ENCODE data around the gene SPIN2B. TPM values are rescaled to one million over a fixed set of nuclear protein-coding genes. Genes with fewer than 3 reads are reported as not detected.
A peak's percentile ranks its signal among the peaks of the same experiment; 100 is the strongest.
"Not testable (repeated sequence)": the region's sequence is repeated elsewhere in the genome, so short reads cannot be mapped to it uniquely, and the experiment has no call there.

The SPIN2B gene
- total RNA-seq, 2 donors from 2014 or later = 12.0 to 16.4 TPM

GRCh38 chrX:57138674-57139073, 17.3 kb upstream of the SPIN2B start:
- Mint-ChIP-seq H3K4me1 (no peaks in the 10 kb centered on the region), H3K9me3 (peaks cover 60% of the 10 kb centered on the region), H3K4me3 (no peak overlapping the region), H3K36me3 (ENCODE audit: low read depth) (peaks cover 2% of the 10 kb centered on the region), H3K27me3 (ENCODE audit: insufficient read depth) (no peaks in the 10 kb centered on the region), H3K27ac (no peak overlapping the region)
- no peak for DNase-seq
- no peak overlapping the region for H3K9ac ChIP-seq (ENCODE audit: extremely low read depth, low read length, poor library complexity, severe bottlenecking)
- no peak overlapping the region for H3K27ac ChIP-seq (ENCODE audit: low read depth, low read length)
- WGBS, 2 experiments (ENCODE audit: insufficient coverage in 1 of 2, insufficient read length in 1 of 2) = no CpG with 5 or more reads among the region's 4 CpGs
- no peak overlapping the region for H3K4me3 ChIP-seq (ENCODE audit: low read length)
- no peaks in the 10 kb centered on the region for H3K27me3 ChIP-seq (ENCODE audit: control insufficient read depth, insufficient read depth, low read length, poor library complexity, severe bottlenecking)
- H3K36me3 ChIP-seq (ENCODE audit: control insufficient read depth, insufficient read depth, low read length) = no peaks in the 10 kb centered on the region
- H3K9me3 ChIP-seq (ENCODE audit: control insufficient read depth, low read length) = no peaks in the 10 kb centered on the region
- TF ChIP-seq CTCF (conservative IDR thresholded peaks at IDR 0.05) = no peak
- H3K4me1 ChIP-seq (ENCODE audit: control insufficient read depth, insufficient read depth, low read length) = no peaks in the 10 kb centered on the region

GRCh38 chrX:57137501-57137900, 16.2 kb upstream of the SPIN2B start:
- no peak overlapping the region for H3K27ac ChIP-seq (ENCODE audit: low read depth, low read length)
- Mint-ChIP-seq H3K27me3 (ENCODE audit: insufficient read depth) (no peaks in the 10 kb centered on the region), H3K9me3 (peaks cover 59% of the 10 kb centered on the region), H3K4me3 (peak overlapping the region; percentile 50), H3K36me3 (ENCODE audit: low read depth) (peaks cover 2% of the 10 kb centered on the region), H3K4me1 (no peaks in the 10 kb centered on the region), H3K27ac (peak overlapping the region; percentile 72)
- H3K27me3 ChIP-seq (ENCODE audit: control insufficient read depth, insufficient read depth, low read length, poor library complexity, severe bottlenecking) = no peaks in the 10 kb centered on the region
- no peak overlapping the region for H3K4me3 ChIP-seq (ENCODE audit: low read length)
- H3K9ac ChIP-seq (ENCODE audit: extremely low read depth, low read length, poor library complexity, severe bottlenecking) = no peak overlapping the region
- H3K9me3 ChIP-seq (ENCODE audit: control insufficient read depth, low read length) = no peaks in the 10 kb centered on the region
- H3K4me1 ChIP-seq (ENCODE audit: control insufficient read depth, insufficient read depth, low read length) = no peaks in the 10 kb centered on the region
- peaks cover 2% of the 10 kb centered on the region for H3K36me3 ChIP-seq (ENCODE audit: control insufficient read depth, insufficient read depth, low read length)
- DNase-seq = no peak
- TF ChIP-seq CTCF (conservative IDR thresholded peaks at IDR 0.05) = no peak
- whole genome bisulfite sequencing, 2 experiments (ENCODE audit: insufficient coverage in 1 of 2, insufficient read length in 1 of 2) = no CpG with 5 or more reads among the region's 1 CpG

GRCh38 chrX:57137073-57137472, 15.7 kb upstream of the SPIN2B start, which contains the start of gene SPIN2A:
SPIN2A (minus strand) TSS chrX:57137397; CDS start chrX:57136597, 800 bp downstream.
- peak; percentile 82 for DNase-seq
- not testable (repeated sequence) for H3K36me3 Mint-ChIP-seq (ENCODE audit: low read depth); H3K4me1 ChIP-seq (ENCODE audit: control insufficient read depth, insufficient read depth, low read length); H3K9ac ChIP-seq (ENCODE audit: extremely low read depth, low read length, poor library complexity, severe bottlenecking); H3K27me3 Mint-ChIP-seq (ENCODE audit: insufficient read depth); H3K27me3 ChIP-seq (ENCODE audit: control insufficient read depth, insufficient read depth, low read length, poor library complexity, severe bottlenecking); H3K27ac ChIP-seq (ENCODE audit: low read depth, low read length); H3K4me3 ChIP-seq (ENCODE audit: low read length); H3K36me3 ChIP-seq (ENCODE audit: control insufficient read depth, insufficient read depth, low read length); H3K4me1 Mint-ChIP-seq; H3K9me3 ChIP-seq (ENCODE audit: control insufficient read depth, low read length)
- peak within 1 kb of the TSS; percentile 50 for H3K4me3 Mint-ChIP-seq
- H3K9me3 Mint-ChIP-seq = peaks cover 58% of the 10 kb centered on the region
- peak within 1 kb of the TSS; percentile 72 for H3K27ac Mint-ChIP-seq
- WGBS, 2 experiments (ENCODE audit: insufficient coverage in 1 of 2, insufficient read length in 1 of 2) = 74% methylated on average over 25 of the region's 27 CpGs; no CpG with 5 or more reads in 1 of the 2 experiments

GRCh38 chrX:57136589-57136988, 15.2 kb upstream of the SPIN2B start:
- 77% methylated on average over 1 of the region's 3 CpGs; no CpG with 5 or more reads in 1 of the 2 experiments for WGBS, 2 experiments (ENCODE audit: insufficient coverage in 1 of 2, insufficient read length in 1 of 2)
- not testable (repeated sequence) for H3K9ac ChIP-seq (ENCODE audit: extremely low read depth, low read length, poor library complexity, severe bottlenecking); H3K36me3 ChIP-seq (ENCODE audit: control insufficient read depth, insufficient read depth, low read length); H3K27me3 ChIP-seq (ENCODE audit: control insufficient read depth, insufficient read depth, low read length, poor library complexity, severe bottlenecking); H3K36me3 Mint-ChIP-seq (ENCODE audit: low read depth); H3K9me3 ChIP-seq (ENCODE audit: control insufficient read depth, low read length); H3K4me1 Mint-ChIP-seq; DNase-seq; H3K27ac Mint-ChIP-seq; H3K27me3 Mint-ChIP-seq (ENCODE audit: insufficient read depth); H3K4me1 ChIP-seq (ENCODE audit: control insufficient read depth, insufficient read depth, low read length); H3K4me3 ChIP-seq (ENCODE audit: low read length); H3K27ac ChIP-seq (ENCODE audit: low read depth, low read length)
- Mint-ChIP-seq H3K9me3 (peaks cover 54% of the 10 kb centered on the region), H3K4me3 (peak overlapping the region; percentile 50)
